Left forelimb (tissue), 1 donor: ENCODE data around the gene UNC13C.
"Not testable (repeated sequence)": the region's sequence is repeated elsewhere in the genome, so short reads cannot be mapped to it uniquely, and the experiment has no call there.

Source experiments
- DNase-seq: peaks from one replicate; pipeline ENCODE4 v3.0.0-alpha.2; 2018; ENCODE audit warnings: low spot score

Gene UNC13C

GRCh38 chr15:54304321-54304720, 326.1 kb downstream of the UNC13C start:
- no peak for DNase-seq

GRCh38 chr15:54305138-54305537, 326.9 kb downstream of the UNC13C start:
- no peak for DNase-seq

GRCh38 chr15:54307252-54307902, 329.1 kb downstream of the UNC13C start:
- no peak for DNase-seq

- DNase-seq, result no peak
Observed at GRCh38 chr15:54307926-54308325, 329.7 kb downstream of the UNC13C start.

- no peak for DNase-seq
Observed at GRCh38 chr15:54312528-54312927, 334.3 kb downstream of the UNC13C start.

GRCh38 chr15:54321426-54321825, 343.2 kb downstream of the UNC13C start:
- DNase-seq, result no peak

GRCh38 chr15:54322341-54322740, 344.1 kb downstream of the UNC13C start:
- no peak for DNase-seq

GRCh38 chr15:54345301-54345700, 367.1 kb downstream of the UNC13C start:
- no peak for DNase-seq

GRCh38 chr15:54345827-54346226, 367.6 kb downstream of the UNC13C start:
- no peak for DNase-seq

GRCh38 chr15:54347082-54347827, 369.0 kb downstream of the UNC13C start:
- DNase-seq, result no peak

GRCh38 chr15:54353726-54354125, 375.5 kb downstream of the UNC13C start:
- DNase-seq, result no peak

GRCh38 chr15:54354341-54354740, 376.1 kb downstream of the UNC13C start:
- no peak for DNase-seq

GRCh38 chr15:54364961-54365360, 386.7 kb downstream of the UNC13C start:
- DNase-seq, result no peak

GRCh38 chr15:54373332-54373731, 395.1 kb downstream of the UNC13C start:
- DNase-seq, result no peak

GRCh38 chr15:54374184-54374952, 396.1 kb downstream of the UNC13C start:
- no peak for DNase-seq

GRCh38 chr15:54387799-54388198, 409.6 kb downstream of the UNC13C start:
- no peak for DNase-seq

GRCh38 chr15:54388746-54389145, 410.5 kb downstream of the UNC13C start:
- no peak for DNase-seq

- no peak for DNase-seq
Observed at GRCh38 chr15:54410481-54410880, 432.2 kb downstream of the UNC13C start.

GRCh38 chr15:54424171-54424570, 445.9 kb downstream of the UNC13C start:
- DNase-seq, result no peak

GRCh38 chr15:54428596-54428995, 450.4 kb downstream of the UNC13C start:
- DNase-seq, result no peak

- not testable (repeated sequence) for DNase-seq
Observed at GRCh38 chr15:54450288-54450687, 472.0 kb downstream of the UNC13C start.

GRCh38 chr15:54456413-54456812, 478.2 kb downstream of the UNC13C start:
- no peak for DNase-seq

GRCh38 chr15:54462511-54462913, 484.3 kb downstream of the UNC13C start:
- no peak for DNase-seq
